Uterus (tissue), 4 donors: ENCODE measurements around the gene KRTAP13-2. TPM values are rescaled to one million over a fixed set of nuclear protein-coding genes. Genes with fewer than 3 reads are reported as not detected.

ENCODE experiments used
- DNase-seq, 2 donors: peaks; one replicate each; pipeline ENCODE4 v3.0.0-alpha.2; 2019 to 2020
- H3K27ac ChIP-seq, 2 donors: fragments of 200-600 bp; sonication (generic); 1 replicate in 1 of 2; 2 replicates in 1 of 2; pipeline ENCODE4 v1.5.1; 2016 to 2018
- H3K27me3 ChIP-seq, 2 donors: fragments of 200-600 bp; sonication (generic); one replicate each; pipeline ENCODE4 v1.5.1; 2018 to 2019; ENCODE audit warnings: control low read depth in 1 of 2
- H3K36me3 ChIP-seq, 2 donors: fragments of 200-600 bp; sonication (generic); one replicate each; pipeline ENCODE4 v1.5.1; 2019; ENCODE audit warnings: control low read depth in 1 of 2
- H3K4me1 ChIP-seq, 2 donors: fragments of 200-600 bp; sonication (generic); one replicate each; pipeline ENCODE4 v1.5.1; 2018 to 2019; ENCODE audit warnings: control low read depth in 1 of 2
- H3K4me3 ChIP-seq, 2 donors: fragments of 200-600 bp; sonication (generic); 1 replicate in 1 of 2; 2 replicates in 1 of 2; pipeline ENCODE4 v1.5.1; 2018 to 2019; ENCODE audit warnings: mild to moderate bottlenecking in 1 of 2
- H3K9me3 ChIP-seq, 2 donors: fragments of 200-600 bp; sonication (generic); one replicate each; pipeline ENCODE4 v1.5.1; 2019; ENCODE audit warnings: control low read depth in 1 of 2
- CTCF ChIP-seq, 4 experiments: fragments of 200-600 bp in 2 of 4; fragments of 450-650 bp in 2 of 4; sonication (generic) in 2 of 4; IDR thresholded peaks; one replicate each; pipeline ENCODE4 v1.5.1; 2016 to 2019; ENCODE audit warnings: antibody characterized with exemption in 4 of 4, mild to moderate bottlenecking in 2 of 4, moderate library complexity in 1 of 4
- POLR2A ChIP-seq, 2 donors: fragments of 450-650 bp; IDR thresholded peaks; one replicate each; pipeline ENCODE4 v1.6.1; 2016; ENCODE audit warnings: antibody characterized with exemption in 2 of 2, mild to moderate bottlenecking in 1 of 2, moderate library complexity in 1 of 2
- intact Hi-C: fragments of 100-400 bp; cut with DNase I; formaldehyde crosslinking; loops from one replicate; pipeline ENCODE4 v1.15.1; 2023; ENCODE audit warnings: low total_unique reads
- total RNA-seq, 4 donors: library from RNA; depleted of rRNA in 3 of 4; stranded (reverse); fragments of >200 nt in 3 of 4; gene quantifications; one replicate each; pipeline versions ENCODE4 v1.1.0 to v1.2.4, GENCODE V29; 2014 to 2023
- donor health status: DM: yes; HTN: yes; CAD: no.

Gene KRTAP13-2
- total RNA-seq, 4 donors from 2014 or later, result not detected

- DNase-seq, result no peak
- no peaks in the 10 kb centered on the region for H3K9me3 ChIP-seq
- no peak within 1 kb of the TSS for H3K27ac ChIP-seq
- no peak within 1 kb of the TSS for H3K4me3 ChIP-seq
- no peaks in the 10 kb centered on the region for H3K4me1 ChIP-seq
- no peaks in the 10 kb centered on the region for H3K36me3 ChIP-seq
- TF ChIP-seq POLR2A (IDR thresholded peaks at IDR 0.05) (no peak), CTCF (IDR thresholded peaks at IDR 0.05) (no peak)
- intact Hi-C loops, result no loop called here
- H3K27me3 ChIP-seq, result no peaks in the 10 kb centered on the region
Measured at GRCh38 chr21:30337276-30337744, 34.8 kb downstream of the KRTAP13-2 start, which contains the start of gene KRTAP27-1. Gene KRTAP27-1, minus strand, starts transcription at chr21:30337694. Its CDS starts 26 bp downstream, at chr21:30337668.

- no peak for DNase-seq
- Histone ChIP-seq H3K4me1 (no peaks in the 10 kb centered on the region), H3K27ac (no peak overlapping the region), H3K36me3 (no peaks in the 10 kb centered on the region), H3K9me3 (no peaks in the 10 kb centered on the region), H3K27me3 (no peaks in the 10 kb centered on the region), H3K4me3 (no peak overlapping the region)
- intact Hi-C loops, result no loop called here
- TF ChIP-seq CTCF (IDR thresholded peaks at IDR 0.05) (no peak), POLR2A (IDR thresholded peaks at IDR 0.05) (no peak)
Measured at GRCh38 chr21:30336596-30336995, 35.5 kb downstream of the KRTAP13-2 start.

GRCh38 chr21:30333736-30334135, 38.3 kb downstream of the KRTAP13-2 start:
- no peak for DNase-seq
- H3K27ac ChIP-seq, result no peak overlapping the region
- H3K4me3 ChIP-seq, result no peak overlapping the region
- intact Hi-C loops, result no loop called here
- H3K9me3 ChIP-seq, result no peaks in the 10 kb centered on the region
- no peaks in the 10 kb centered on the region for H3K27me3 ChIP-seq
- H3K4me1 ChIP-seq, result no peaks in the 10 kb centered on the region
- no peaks in the 10 kb centered on the region for H3K36me3 ChIP-seq
- TF ChIP-seq POLR2A (IDR thresholded peaks at IDR 0.05) (no peak), CTCF (IDR thresholded peaks at IDR 0.05) (no peak)

GRCh38 chr21:30332681-30333080, 39.4 kb downstream of the KRTAP13-2 start:
- Histone ChIP-seq H3K4me1 (no peaks in the 10 kb centered on the region), H3K36me3 (no peaks in the 10 kb centered on the region), H3K27ac (no peak overlapping the region), H3K27me3 (no peaks in the 10 kb centered on the region), H3K4me3 (no peak overlapping the region), H3K9me3 (no peaks in the 10 kb centered on the region)
- TF ChIP-seq POLR2A (IDR thresholded peaks at IDR 0.05) (no peak), CTCF (IDR thresholded peaks at IDR 0.05) (no peak)
- intact Hi-C loops, result no loop called here
- DNase-seq, result no peak

- intact Hi-C loops, result no loop called here
- Histone ChIP-seq H3K4me3 (no peak overlapping the region), H3K27ac (no peak overlapping the region), H3K9me3 (no peaks in the 10 kb centered on the region), H3K36me3 (no peaks in the 10 kb centered on the region), H3K27me3 (no peaks in the 10 kb centered on the region), H3K4me1 (no peaks in the 10 kb centered on the region)
- no peak for TF ChIP-seq CTCF (IDR thresholded peaks at IDR 0.05)
- no peak for TF ChIP-seq POLR2A (IDR thresholded peaks at IDR 0.05)
- no peak for DNase-seq
Measured at GRCh38 chr21:30329203-30329875, 42.7 kb downstream of the KRTAP13-2 start.
